GM12891 (cell line): Measurements from ENCODE around the gene IP6K3.

Experiments used
- PAX5 ChIP-seq: IDR thresholded peaks from 2 replicates; pipeline ENCODE4 v1.6.1; 2011; ENCODE audit warnings: low read length, moderate library complexity, mild to moderate bottlenecking; ENCODE audit not compliant: insufficient read depth, severe bottlenecking
- POLR2A ChIP-seq: IDR thresholded peaks from 2 replicates; pipeline ENCODE4 v1.6.1; 2011; ENCODE audit warnings: low read depth, low read length, control low read depth
- POLR2AphosphoS5 ChIP-seq: IDR thresholded peaks from 2 replicates; pipeline ENCODE4 v1.6.1; 2011; ENCODE audit warnings: low read depth, low read length, control low read depth
- POU2F2 ChIP-seq: IDR thresholded peaks from 2 replicates; pipeline ENCODE4 v1.6.1; 2011; ENCODE audit warnings: low read depth, mild to moderate bottlenecking, control low read depth, low read length, moderate library complexity
- SPI1 ChIP-seq: IDR thresholded peaks from 2 replicates; pipeline ENCODE4 v1.6.1; 2011; ENCODE audit warnings: low read depth, low read length, control low read depth

- no peak for TF ChIP-seq POLR2AphosphoS5
- no peak for TF ChIP-seq POLR2A
- no peak for TF ChIP-seq POU2F2
- no peak for TF ChIP-seq PAX5
- TF ChIP-seq SPI1: no peak
Observed at GRCh38 chr6:33675968-33676367, 70.7 kb downstream of the IP6K3 start.
